Measurements from ENCODE around the gene CBFB. TPM values are rescaled to one million over a fixed set of nuclear protein-coding genes. Genes with fewer than 3 reads are reported as not detected.
A peak's percentile ranks its signal among the peaks of the same experiment; 100 is the strongest.

The CBFB gene
- polyA plus RNA-seq, 2 donors, result 15.3 to 17.0 TPM

DNA sequence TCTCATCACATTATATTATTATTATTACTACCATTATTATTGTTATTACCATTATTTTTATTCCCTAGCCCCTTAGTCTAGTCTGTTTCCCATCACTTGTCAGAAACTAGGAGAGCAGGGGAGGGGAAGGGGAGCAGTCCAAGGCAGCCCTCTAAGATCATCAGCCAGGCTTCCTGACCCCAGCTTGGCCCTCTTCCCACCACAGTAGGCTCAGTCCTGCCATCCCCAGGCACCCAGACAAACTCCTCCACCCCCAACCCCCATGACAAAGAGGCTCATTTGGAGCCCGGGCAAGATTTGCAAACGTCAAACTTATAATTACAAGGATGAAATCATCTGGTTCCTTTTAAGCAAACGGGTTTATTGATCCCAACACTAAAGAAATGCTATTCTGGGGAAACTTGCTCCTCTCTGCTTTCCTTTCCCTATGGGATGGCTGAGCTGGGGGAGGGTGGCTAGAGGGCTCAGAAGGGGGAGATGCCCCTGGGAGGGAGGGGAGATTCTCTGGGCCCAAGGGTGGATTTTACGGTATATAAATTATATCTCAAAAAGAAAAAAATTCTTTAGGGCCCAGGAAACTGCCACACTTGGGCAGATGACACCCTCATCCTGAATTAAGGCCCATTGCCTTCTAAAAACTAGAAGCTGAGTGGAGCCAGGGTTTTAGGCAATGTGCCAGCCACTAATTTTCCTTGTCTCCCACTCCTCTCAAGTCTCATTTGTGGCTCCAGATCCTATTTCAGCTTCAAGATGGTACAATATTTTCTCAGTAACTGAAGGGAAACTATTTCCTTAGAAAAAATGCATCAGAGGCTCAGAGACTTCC, 4.4 kb upstream of the CBFB start:
- Histone ChIP-seq H3K27ac (ENCODE audit: low read depth in 2 of 2, low read length in 1 of 2) (no peak overlapping the region), H3K4me1 (ENCODE audit: control insufficient read depth in 2 of 2, insufficient read depth in 2 of 2, low read length in 1 of 2) (peaks cover 0 to 2% of the 10 kb centered on the region in 2 donors), H3K36me3 (ENCODE audit: control insufficient read depth in 2 of 2, insufficient read depth in 2 of 2, low read length in 1 of 2) (no peaks in the 10 kb centered on the region), H3K4me3 (ENCODE audit: low read depth in 1 of 2, low read length in 2 of 2) (no peak overlapping the region), H3K27me3 (ENCODE audit: control insufficient read depth in 1 of 2, insufficient read depth in 2 of 2, low read length in 2 of 2) (no peaks in the 10 kb centered on the region), H3K9me3 (ENCODE audit: control insufficient read depth in 2 of 2, insufficient read depth in 1 of 2, low read depth in 1 of 2, low read length in 1 of 2) (no peaks in the 10 kb centered on the region)
- WGBS, 2 donors, result 60 to 70% methylated on average over 4 of the region's 4 CpGs

GRCh38 chr16:67025210-67025550, 3.8 kb upstream of the CBFB start:
- H3K4me3 ChIP-seq (ENCODE audit: low read depth in 1 of 2, low read length in 2 of 2), result no peak overlapping the region
- H3K27ac ChIP-seq (ENCODE audit: low read depth in 2 of 2, low read length in 1 of 2), result no peak overlapping the region
- no peaks in the 10 kb centered on the region for H3K27me3 ChIP-seq (ENCODE audit: control insufficient read depth in 1 of 2, insufficient read depth in 2 of 2, low read length in 2 of 2)
- H3K4me1 ChIP-seq (ENCODE audit: control insufficient read depth in 2 of 2, insufficient read depth in 2 of 2, low read length in 1 of 2), result peaks cover 0 to 2% of the 10 kb centered on the region in 2 donors
- H3K9me3 ChIP-seq (ENCODE audit: control insufficient read depth in 2 of 2, insufficient read depth in 1 of 2, low read depth in 1 of 2, low read length in 1 of 2), result no peaks in the 10 kb centered on the region
- H3K36me3 ChIP-seq (ENCODE audit: control insufficient read depth in 2 of 2, insufficient read depth in 2 of 2, low read length in 1 of 2), result no peaks in the 10 kb centered on the region

DNA sequence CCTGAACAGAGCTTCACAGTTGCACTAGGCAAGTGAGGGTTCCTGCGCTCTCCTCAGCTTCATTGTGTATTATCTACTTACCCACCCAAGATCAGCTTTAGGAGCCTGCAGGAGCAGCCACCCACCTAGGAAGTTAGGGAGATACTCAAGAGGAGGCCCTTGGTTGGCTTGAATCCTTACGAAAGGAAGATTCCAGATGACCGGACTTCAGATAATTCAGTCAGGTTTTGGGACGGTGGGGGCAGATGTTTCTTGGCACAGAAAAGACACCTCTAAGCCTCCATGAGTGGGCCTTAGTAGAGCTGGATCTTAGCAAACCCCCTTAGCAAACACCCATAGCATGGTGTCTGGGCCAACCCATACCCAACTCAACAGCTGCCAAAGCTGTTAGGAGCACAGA, 2.4 kb upstream of the CBFB start:
- H3K4me1 ChIP-seq (ENCODE audit: control insufficient read depth in 2 of 2, insufficient read depth in 2 of 2, low read length in 1 of 2), result peaks cover 0 to 2% of the 10 kb centered on the region in 2 donors
- no peaks in the 10 kb centered on the region for H3K9me3 ChIP-seq (ENCODE audit: control insufficient read depth in 2 of 2, insufficient read depth in 1 of 2, low read depth in 1 of 2, low read length in 1 of 2)
- H3K4me3 ChIP-seq (ENCODE audit: low read depth in 1 of 2, low read length in 2 of 2), result no peak overlapping the region
- 87 to 96% methylated on average over 4 of the region's 4 CpGs for WGBS, 2 donors
- no peaks in the 10 kb centered on the region for H3K36me3 ChIP-seq (ENCODE audit: control insufficient read depth in 2 of 2, insufficient read depth in 2 of 2, low read length in 1 of 2)
- no peaks in the 10 kb centered on the region for H3K27me3 ChIP-seq (ENCODE audit: control insufficient read depth in 1 of 2, insufficient read depth in 2 of 2, low read length in 2 of 2)
- H3K27ac ChIP-seq (ENCODE audit: low read depth in 2 of 2, low read length in 1 of 2), result no peak overlapping the region

- H3K36me3 ChIP-seq (ENCODE audit: control insufficient read depth in 2 of 2, insufficient read depth in 2 of 2, low read length in 1 of 2), result no peaks in the 10 kb centered on the region
- H3K27me3 ChIP-seq (ENCODE audit: control insufficient read depth in 1 of 2, insufficient read depth in 2 of 2, low read length in 2 of 2), result no peaks in the 10 kb centered on the region
- 94 to 95% methylated on average over 6 of the region's 6 CpGs for WGBS, 2 donors
- H3K4me1 ChIP-seq (ENCODE audit: control insufficient read depth in 2 of 2, insufficient read depth in 2 of 2, low read length in 1 of 2), result peaks cover 0 to 2% of the 10 kb centered on the region in 2 donors
- no peak overlapping the region for H3K27ac ChIP-seq (ENCODE audit: low read depth in 2 of 2, low read length in 1 of 2)
- H3K9me3 ChIP-seq (ENCODE audit: control insufficient read depth in 2 of 2, insufficient read depth in 1 of 2, low read depth in 1 of 2, low read length in 1 of 2), result no peaks in the 10 kb centered on the region
- no peak overlapping the region for H3K4me3 ChIP-seq (ENCODE audit: low read depth in 1 of 2, low read length in 2 of 2)
Measured at GRCh38 chr16:67027046-67027445, 1.9 kb upstream of the CBFB start.

GRCh38 chr16:67028167-67028695, 718 bp upstream of the CBFB start:
- 27 to 47% methylated on average over 8 to 10 of the region's 10 CpGs for WGBS, 2 donors
- H3K4me3 ChIP-seq (ENCODE audit: low read depth in 1 of 2, low read length in 2 of 2), result peak overlapping the region; percentile 81 to 98

GRCh38 chr16:67029254-67030096, 526 bp downstream of the CBFB start:
- H3K9me3 ChIP-seq (ENCODE audit: control insufficient read depth in 2 of 2, insufficient read depth in 1 of 2, low read depth in 1 of 2, low read length in 1 of 2), result no peaks in the 10 kb centered on the region
- no peaks in the 10 kb centered on the region for H3K27me3 ChIP-seq (ENCODE audit: control insufficient read depth in 1 of 2, insufficient read depth in 2 of 2, low read length in 2 of 2)
- H3K36me3 ChIP-seq (ENCODE audit: control insufficient read depth in 2 of 2, insufficient read depth in 2 of 2, low read length in 1 of 2), result no peaks in the 10 kb centered on the region
- peak overlapping the region; percentile 88 to 99 for H3K27ac ChIP-seq (ENCODE audit: low read depth in 2 of 2, low read length in 1 of 2)
- 0 to 1% methylated on average over 96 to 123 of the region's 123 CpGs for WGBS, 2 donors
- peak overlapping the region; percentile 81 to 98 for H3K4me3 ChIP-seq (ENCODE audit: low read depth in 1 of 2, low read length in 2 of 2)
- H3K4me1 ChIP-seq (ENCODE audit: control insufficient read depth in 2 of 2, insufficient read depth in 2 of 2, low read length in 1 of 2), result peaks cover 0 to 2% of the 10 kb centered on the region in 2 donors

More at GRCh38 chr16:67028167-67028695, 718 bp upstream of the CBFB start:
- Histone ChIP-seq H3K4me1 (ENCODE audit: control insufficient read depth in 2 of 2, insufficient read depth in 2 of 2, low read length in 1 of 2) (peaks cover 0 to 2% of the 10 kb centered on the region in 2 donors), H3K27ac (ENCODE audit: low read depth in 2 of 2, low read length in 1 of 2) (peak overlapping the region; percentile 97 to 99), H3K9me3 (ENCODE audit: control insufficient read depth in 2 of 2, insufficient read depth in 1 of 2, low read depth in 1 of 2, low read length in 1 of 2) (no peaks in the 10 kb centered on the region), H3K27me3 (ENCODE audit: control insufficient read depth in 1 of 2, insufficient read depth in 2 of 2, low read length in 2 of 2) (no peaks in the 10 kb centered on the region), H3K36me3 (ENCODE audit: control insufficient read depth in 2 of 2, insufficient read depth in 2 of 2, low read length in 1 of 2) (no peaks in the 10 kb centered on the region)

DNA sequence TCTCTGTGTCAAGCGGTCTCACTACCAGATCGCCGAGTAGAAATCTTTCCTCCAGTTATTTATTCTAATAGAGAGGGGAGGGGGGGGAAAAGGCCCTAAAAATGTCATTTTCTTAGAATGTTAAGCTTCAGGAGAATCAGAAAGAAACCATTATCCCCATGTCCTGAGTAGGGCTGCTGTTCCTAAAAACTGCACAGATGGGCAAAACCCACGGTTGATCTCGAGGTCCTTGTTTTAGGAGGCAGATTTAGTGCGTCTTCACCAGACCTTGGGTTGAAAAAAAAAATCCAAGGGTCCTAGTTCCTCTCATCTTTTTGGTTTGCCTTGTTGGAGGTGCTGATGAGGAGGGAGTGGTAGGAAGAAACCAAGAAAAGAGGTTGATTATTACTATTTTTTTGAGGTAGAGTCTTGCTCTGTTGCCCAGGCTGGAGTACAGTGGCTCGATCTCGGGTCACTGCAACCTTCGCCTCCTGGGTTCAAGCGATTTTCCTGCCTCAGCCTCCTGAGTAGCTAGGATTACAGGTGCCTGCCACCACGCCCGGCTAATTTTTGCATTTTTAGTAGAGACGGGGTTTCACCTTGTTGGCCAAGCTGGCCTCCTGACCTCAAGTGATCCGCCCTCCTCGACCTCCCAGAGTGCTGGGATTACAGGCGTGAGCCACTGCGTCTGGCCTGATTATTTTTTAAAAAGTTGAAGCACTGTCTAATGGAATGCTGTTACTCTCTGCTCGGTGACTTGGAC, 1.4 kb downstream of the CBFB start:
- 43 to 47% methylated on average over 18 of the region's 18 CpGs for WGBS, 2 donors
- Histone ChIP-seq H3K4me1 (ENCODE audit: control insufficient read depth in 2 of 2, insufficient read depth in 2 of 2, low read length in 1 of 2) (peaks cover 0 to 2% of the 10 kb centered on the region in 2 donors), H3K4me3 (ENCODE audit: low read depth in 1 of 2, low read length in 2 of 2) (peak overlapping the region; percentile 81 to 98), H3K9me3 (ENCODE audit: control insufficient read depth in 2 of 2, insufficient read depth in 1 of 2, low read depth in 1 of 2, low read length in 1 of 2) (no peaks in the 10 kb centered on the region), H3K27ac (ENCODE audit: low read depth in 2 of 2, low read length in 1 of 2) (peak overlapping the region; percentile 88 to 99), H3K27me3 (ENCODE audit: control insufficient read depth in 1 of 2, insufficient read depth in 2 of 2, low read length in 2 of 2) (no peaks in the 10 kb centered on the region), H3K36me3 (ENCODE audit: control insufficient read depth in 2 of 2, insufficient read depth in 2 of 2, low read length in 1 of 2) (no peaks in the 10 kb centered on the region)

DNA sequence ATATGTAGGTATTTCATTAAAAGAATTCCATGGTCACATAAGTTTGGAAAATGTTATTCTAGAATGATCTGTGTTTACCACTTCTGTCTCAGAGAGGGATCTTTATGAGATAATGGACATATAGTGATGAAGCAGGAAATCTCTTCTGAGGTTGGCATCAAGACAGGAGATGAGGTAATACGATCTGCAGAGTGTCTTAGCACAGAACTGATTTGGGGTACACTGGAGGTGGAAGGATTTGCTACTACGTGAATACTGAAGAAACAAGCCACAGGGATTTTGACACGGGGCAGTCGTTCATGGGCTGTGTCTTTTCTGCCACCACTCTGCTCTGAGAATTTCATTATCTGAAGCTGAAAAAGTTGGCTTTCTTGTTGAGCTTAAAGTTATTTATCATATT, 5.5 kb downstream of the CBFB start:
- Histone ChIP-seq H3K27me3 (ENCODE audit: control insufficient read depth in 1 of 2, insufficient read depth in 2 of 2, low read length in 2 of 2) (no peaks in the 10 kb centered on the region), H3K4me3 (ENCODE audit: low read depth in 1 of 2, low read length in 2 of 2) (no peak overlapping the region), H3K27ac (ENCODE audit: low read depth in 2 of 2, low read length in 1 of 2) (no peak overlapping the region), H3K36me3 (ENCODE audit: control insufficient read depth in 2 of 2, insufficient read depth in 2 of 2, low read length in 1 of 2) (no peaks in the 10 kb centered on the region), H3K4me1 (ENCODE audit: control insufficient read depth in 2 of 2, insufficient read depth in 2 of 2, low read length in 1 of 2) (no peaks in the 10 kb centered on the region), H3K9me3 (ENCODE audit: control insufficient read depth in 2 of 2, insufficient read depth in 1 of 2, low read depth in 1 of 2, low read length in 1 of 2) (no peaks in the 10 kb centered on the region)
- WGBS, 2 donors, result 36 to 44% methylated on average over 4 of the region's 4 CpGs

- Histone ChIP-seq H3K36me3 (ENCODE audit: control insufficient read depth in 2 of 2, insufficient read depth in 2 of 2, low read length in 1 of 2) (no peaks in the 10 kb centered on the region), H3K9me3 (ENCODE audit: control insufficient read depth in 2 of 2, insufficient read depth in 1 of 2, low read depth in 1 of 2, low read length in 1 of 2) (no peaks in the 10 kb centered on the region), H3K4me1 (ENCODE audit: control insufficient read depth in 2 of 2, insufficient read depth in 2 of 2, low read length in 1 of 2) (no peaks in the 10 kb centered on the region), H3K27me3 (ENCODE audit: control insufficient read depth in 1 of 2, insufficient read depth in 2 of 2, low read length in 2 of 2) (no peaks in the 10 kb centered on the region), H3K27ac (ENCODE audit: low read depth in 2 of 2, low read length in 1 of 2) (no peak overlapping the region), H3K4me3 (ENCODE audit: low read depth in 1 of 2, low read length in 2 of 2) (no peak overlapping the region)
- 86 to 90% methylated on average over 1 of the region's 1 CpG for WGBS, 2 donors
Measured at GRCh38 chr16:67035364-67035763, 6.4 kb downstream of the CBFB start.
